ENCODE measurements around the gene NAA80.

NAA80 gene

DNA sequence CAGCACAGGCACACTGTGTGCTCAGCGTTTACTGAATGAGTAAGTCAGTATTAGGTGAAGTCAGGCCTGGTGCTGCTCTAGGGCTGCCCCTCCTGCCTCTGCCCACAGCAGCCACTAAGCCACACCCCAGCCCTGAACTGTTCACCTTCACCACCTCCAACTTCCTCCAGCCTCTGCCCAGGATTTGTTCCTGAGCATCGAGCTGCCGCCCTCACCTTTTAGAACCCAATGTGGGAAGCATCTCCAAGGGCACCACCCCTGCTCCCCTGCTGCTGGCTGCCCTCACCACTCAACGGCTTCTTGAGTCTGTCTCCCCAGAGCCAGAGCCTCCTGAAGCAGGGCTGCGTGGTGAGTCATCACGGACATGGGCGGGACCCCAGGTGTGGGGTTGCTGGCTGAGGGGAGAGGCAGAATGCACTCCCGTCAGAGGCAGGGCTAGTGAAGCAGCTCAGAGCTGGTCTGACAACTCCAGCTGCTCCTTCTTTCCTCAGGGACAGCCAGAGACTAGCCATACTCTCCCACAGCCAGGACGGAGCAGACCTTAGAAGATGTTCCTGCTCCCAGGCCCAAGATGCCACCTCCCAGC, 17.5 kb upstream of the NAA80 start:
- TF ChIP-seq TEAD4 (IDR thresholded peaks at IDR 0.05) (peak; percentile 27; the same call in 1 of the 2 replicates), RAD21 (IDR thresholded peaks at IDR 0.05; ENCODE audit: low read depth) (peak; percentile 14; the same call in 1 of the 2 replicates), ZBTB7A (IDR thresholded peaks at IDR 0.05; ENCODE audit: low read depth) (0 out of 2 replicates have a peak, but pooled peaks have one; percentile 32), REST (IDR thresholded peaks at IDR 0.05; ENCODE audit: low read depth) (no peak), TCF12 (IDR thresholded peaks at IDR 0.05; ENCODE audit: low read depth) (peak; percentile 88), FOXM1 (IDR thresholded peaks at IDR 0.05; ENCODE audit: borderline replicate concordance, low read depth) (peak; percentile 64; the same call in 1 of the 2 replicates), MAX (IDR thresholded peaks at IDR 0.05) (peak; percentile 69), NFIC (IDR thresholded peaks at IDR 0.05) (no peak; the same call in 1 of the 2 replicates), USF1 (IDR thresholded peaks at IDR 0.05) (no peak; the same call in 1 of the 2 replicates), YY1 (IDR thresholded peaks at IDR 0.05; ENCODE audit: low read depth) (peak; percentile 55), TAF1 (IDR thresholded peaks at IDR 0.05; ENCODE audit: low read depth) (peak; percentile 60)

- TF ChIP-seq EP300 (IDR thresholded peaks at IDR 0.05; ENCODE audit: borderline replicate concordance) (no peak), TCF12 (IDR thresholded peaks at IDR 0.05; ENCODE audit: low read depth) (no peak), RAD21 (IDR thresholded peaks at IDR 0.05; ENCODE audit: low read depth) (no peak), TEAD4 (IDR thresholded peaks at IDR 0.05) (no peak), EGR1 (IDR thresholded peaks at IDR 0.05) (no peak), MAX (IDR thresholded peaks at IDR 0.05) (no peak), CREB1 (IDR thresholded peaks at IDR 0.05; ENCODE audit: low read depth) (no peak), FOXM1 (IDR thresholded peaks at IDR 0.05; ENCODE audit: borderline replicate concordance, low read depth) (no peak), USF1 (IDR thresholded peaks at IDR 0.05) (no peak), YY1 (IDR thresholded peaks at IDR 0.05; ENCODE audit: low read depth) (no peak), CEBPB (IDR thresholded peaks at IDR 0.05) (no peak), TAF1 (IDR thresholded peaks at IDR 0.05; ENCODE audit: low read depth) (no peak), NFIC (IDR thresholded peaks at IDR 0.05) (no peak), REST (IDR thresholded peaks at IDR 0.05; ENCODE audit: low read depth) (no peak), ZBTB7A (IDR thresholded peaks at IDR 0.05; ENCODE audit: low read depth) (no peak)
These were observed 15.6 kb upstream of the NAA80 start for GRCh38 chr3:50314816-50315215.

DNA sequence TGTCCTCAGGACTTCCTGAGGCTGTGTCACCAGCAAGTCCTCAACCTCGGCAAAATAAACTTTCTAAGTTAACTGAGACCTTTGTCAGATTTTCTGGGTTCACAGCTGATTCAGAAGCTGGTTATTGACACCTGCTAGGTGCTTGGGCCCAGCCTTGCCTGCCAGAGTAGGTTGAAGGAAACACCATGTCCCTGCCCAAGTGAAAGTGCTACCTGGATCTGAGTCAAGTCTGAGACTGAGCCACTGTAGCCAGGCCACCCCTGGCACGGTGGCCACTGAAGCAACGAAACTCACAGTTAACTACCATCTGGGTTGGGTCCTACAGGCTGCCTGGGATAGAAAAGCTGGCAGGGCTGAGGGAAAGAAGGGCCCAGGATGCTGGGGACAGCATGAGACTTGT, 15.1 kb upstream of the NAA80 start:
- TF ChIP-seq MAX (IDR thresholded peaks at IDR 0.05): no peak
- no peak for TF ChIP-seq NFIC (IDR thresholded peaks at IDR 0.05)
- no peak for TF ChIP-seq TAF1 (IDR thresholded peaks at IDR 0.05; ENCODE audit: low read depth)
- no peak for TF ChIP-seq RAD21 (IDR thresholded peaks at IDR 0.05; ENCODE audit: low read depth)
- TF ChIP-seq FOXM1 (IDR thresholded peaks at IDR 0.05; ENCODE audit: borderline replicate concordance, low read depth): no peak
- TF ChIP-seq TEAD4 (IDR thresholded peaks at IDR 0.05): no peak
- TF ChIP-seq ZBTB7A (IDR thresholded peaks at IDR 0.05; ENCODE audit: low read depth): no peak
- no peak for TF ChIP-seq YY1 (IDR thresholded peaks at IDR 0.05; ENCODE audit: low read depth)
- no peak for TF ChIP-seq EGR1 (IDR thresholded peaks at IDR 0.05)
- TF ChIP-seq REST (IDR thresholded peaks at IDR 0.05; ENCODE audit: low read depth): no peak
- TF ChIP-seq TCF12 (IDR thresholded peaks at IDR 0.05; ENCODE audit: low read depth): no peak
- TF ChIP-seq CREB1 (IDR thresholded peaks at IDR 0.05; ENCODE audit: low read depth): no peak
- TF ChIP-seq USF1 (IDR thresholded peaks at IDR 0.05): no peak
- TF ChIP-seq EP300 (IDR thresholded peaks at IDR 0.05; ENCODE audit: borderline replicate concordance): no peak
